SK-N-SH treated with all-trans-retinoic acid at 6 μM for 48 hours (cell line): Measurements from ENCODE around the gene ETAA1.
A peak's percentile ranks its signal among the peaks of the same experiment; 100 is the strongest.

ENCODE experiments used
- ATAC-seq: fragments of 200-7000 bp; cut with Tn5 transposase; 3 replicates; pipeline ENCODE4 v1.9.1; 2020; ENCODE audit warnings: mild to moderate bottlenecking, moderate library complexity
- ARNTL ChIP-seq: fragments of 450-650 bp; formaldehyde crosslinking; IDR thresholded peaks from 2 replicates; pipeline ENCODE4 v1.5.0; 2020; ENCODE audit warnings: low read depth, mild to moderate bottlenecking, moderate library complexity, borderline replicate concordance
- BACH2 ChIP-seq: fragments of 250-450 bp; sonication (Bioruptor Pico); IDR thresholded peaks from 2 replicates; pipeline ENCODE4 v1.9.0; 2021; ENCODE audit warnings: mild to moderate bottlenecking, borderline replicate concordance
- CREB5 ChIP-seq: fragments of 250-450 bp; sonication (Bioruptor Pico); IDR thresholded peaks from 2 replicates; pipeline ENCODE4 v1.5.1; 2020; ENCODE audit warnings: low read depth, mild to moderate bottlenecking, moderate library complexity
- CSDC2 ChIP-seq: fragments of 250-450 bp; sonication (Bioruptor Pico); IDR thresholded peaks from 2 replicates; pipeline ENCODE4 v1.5.0; 2020; ENCODE audit warnings: mild to moderate bottlenecking, moderate library complexity
- CSRNP3 ChIP-seq: fragments of 250-450 bp; sonication (Bioruptor Pico); IDR thresholded peaks from 2 replicates; pipeline ENCODE4 v1.5.1; 2021; ENCODE audit warnings: mild to moderate bottlenecking, moderate library complexity
- ESRRG ChIP-seq: fragments of 250-450 bp; sonication (Bioruptor Pico); IDR thresholded peaks from 2 replicates; pipeline ENCODE4 v1.6.1; 2021; ENCODE audit warnings: mild to moderate bottlenecking
- GLIS3 ChIP-seq: fragments of 250-450 bp; sonication (Bioruptor Pico); IDR thresholded peaks from 2 replicates; pipeline ENCODE4 v1.5.0; 2020; ENCODE audit warnings: mild to moderate bottlenecking, moderate library complexity
- ISL1 ChIP-seq: fragments of 250-450 bp; sonication (Bioruptor Pico); IDR thresholded peaks from 2 replicates; pipeline ENCODE4 v2.1.2; 2022; ENCODE audit warnings: mild to moderate bottlenecking, moderate library complexity
- OSR1 ChIP-seq: fragments of 250-450 bp; sonication (Bioruptor Pico); IDR thresholded peaks from 2 replicates; pipeline ENCODE4 v1.8.0; 2022; ENCODE audit warnings: moderate library complexity, mild to moderate bottlenecking, inconsistent platforms
- PATZ1 ChIP-seq: fragments of 250-450 bp; sonication (Bioruptor Pico); IDR thresholded peaks from 2 replicates; pipeline ENCODE4 v1.8.0; 2020; ENCODE audit warnings: mild to moderate bottlenecking, moderate library complexity, borderline replicate concordance
- PPARA ChIP-seq: fragments of 250-450 bp; sonication (Bioruptor Pico); IDR thresholded peaks from 2 replicates; pipeline ENCODE4 v1.5.0; 2020; ENCODE audit warnings: mild to moderate bottlenecking, borderline replicate concordance
- RARB ChIP-seq: fragments of 250-450 bp; sonication (Bioruptor Pico); IDR thresholded peaks from 2 replicates; pipeline ENCODE4 v1.8.0; 2021; ENCODE audit warnings: mild to moderate bottlenecking, moderate library complexity
- SNAI2 ChIP-seq: fragments of 250-450 bp; sonication (Bioruptor Pico); IDR thresholded peaks from 2 replicates; pipeline ENCODE4 v1.5.0; 2020; ENCODE audit warnings: mild to moderate bottlenecking, moderate library complexity
- TCF4 ChIP-seq: fragments of 250-450 bp; sonication (Bioruptor Pico); IDR thresholded peaks from 2 replicates; pipeline ENCODE4 v1.8.0; 2021; ENCODE audit warnings: mild to moderate bottlenecking, moderate library complexity, borderline replicate concordance
- TOX ChIP-seq: fragments of 250-450 bp; sonication (Bioruptor Pico); IDR thresholded peaks from 2 replicates; pipeline ENCODE4 v1.8.0; 2021; ENCODE audit warnings: mild to moderate bottlenecking, moderate library complexity, borderline replicate concordance
- ZC3H10 ChIP-seq: fragments of 250-450 bp; sonication (Bioruptor Pico); IDR thresholded peaks from 2 replicates; pipeline ENCODE4 v1.5.1; 2021; ENCODE audit warnings: mild to moderate bottlenecking, moderate library complexity
- ZFP3 ChIP-seq: fragments of 250-450 bp; sonication (Bioruptor Pico); IDR thresholded peaks from 2 replicates; pipeline ENCODE4 v1.5.0; 2020; ENCODE audit warnings: mild to moderate bottlenecking, moderate library complexity
- ZFP30 ChIP-seq: fragments of 450-650 bp; formaldehyde crosslinking; IDR thresholded peaks from 2 replicates; pipeline ENCODE4 v1.5.0; 2022; ENCODE audit warnings: mild to moderate bottlenecking, moderate library complexity
- ZNF565 ChIP-seq: fragments of 450-650 bp; formaldehyde crosslinking; conservative IDR thresholded peaks from 2 replicates; pipeline ENCODE4 v1.5.0; 2020; ENCODE audit warnings: low read depth, mild to moderate bottlenecking, moderate library complexity
- ZNF70 ChIP-seq: fragments of 450-650 bp; formaldehyde crosslinking; IDR thresholded peaks from 2 replicates; pipeline ENCODE4 v1.5.0; 2020; ENCODE audit warnings: mild to moderate bottlenecking, moderate library complexity
- ZNF8 ChIP-seq: fragments of 450-650 bp; formaldehyde crosslinking; IDR thresholded peaks from 2 replicates; pipeline ENCODE4 v1.5.0; 2020; ENCODE audit warnings: mild to moderate bottlenecking, moderate library complexity
- TF ChIP-seq, protein P1 (sequence below): fragments of 250-450 bp; sonication (Bioruptor Pico); IDR thresholded peaks from 2 replicates; pipeline ENCODE4 v1.5.0; 2020; ENCODE audit warnings: mild to moderate bottlenecking, moderate library complexity

ETAA1 gene

GRCh38 chr2:67437114-67437513 is 40.0 kb downstream of the ETAA1 start:
- ATAC-seq, result no peak

DNA sequence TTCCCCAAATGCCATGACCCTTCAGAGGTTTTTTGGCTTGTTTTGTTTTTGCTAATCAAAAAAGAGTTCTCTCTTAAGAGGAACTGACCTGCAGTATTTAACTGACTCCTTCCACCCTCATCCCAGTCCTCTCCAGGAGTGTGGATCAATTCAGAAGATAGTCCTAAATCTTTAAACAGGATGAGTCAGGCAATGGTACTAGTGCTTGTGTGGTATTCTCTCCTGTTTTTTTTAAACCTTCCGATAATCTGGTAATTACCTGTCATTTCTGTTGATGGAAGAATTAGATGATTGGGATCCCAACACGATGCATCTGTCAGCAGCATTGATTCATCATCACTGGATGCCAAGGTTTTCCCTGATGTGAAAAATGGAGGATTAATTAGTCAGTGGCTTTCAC is 41.2 kb downstream of the ETAA1 start:
- TF ChIP-seq PPARA (CRISPR knock-in tag) (no peak), BACH2 (no peak), GLIS3 (no peak), ISL1 (CRISPR knock-in tag) (no peak), OSR1 (no peak), PATZ1 (CRISPR knock-in tag) (no peak), CSRNP3 (no peak), ZNF70 (CRISPR knock-in tag) (no peak), ZFP30 (no peak), ARNTL (CRISPR knock-in tag) (no peak), ZFP3 (CRISPR knock-in tag) (no peak), SNAI2 (CRISPR knock-in tag) (no peak), CSDC2 (CRISPR knock-in tag) (no peak), ZNF565 (CRISPR knock-in tag) (no peak), CREB5 (CRISPR knock-in tag) (no peak), TCF4 (CRISPR knock-in tag) (no peak), RARB (no peak), ZC3H10 (no peak)
- TF ChIP-seq, protein P1, sequence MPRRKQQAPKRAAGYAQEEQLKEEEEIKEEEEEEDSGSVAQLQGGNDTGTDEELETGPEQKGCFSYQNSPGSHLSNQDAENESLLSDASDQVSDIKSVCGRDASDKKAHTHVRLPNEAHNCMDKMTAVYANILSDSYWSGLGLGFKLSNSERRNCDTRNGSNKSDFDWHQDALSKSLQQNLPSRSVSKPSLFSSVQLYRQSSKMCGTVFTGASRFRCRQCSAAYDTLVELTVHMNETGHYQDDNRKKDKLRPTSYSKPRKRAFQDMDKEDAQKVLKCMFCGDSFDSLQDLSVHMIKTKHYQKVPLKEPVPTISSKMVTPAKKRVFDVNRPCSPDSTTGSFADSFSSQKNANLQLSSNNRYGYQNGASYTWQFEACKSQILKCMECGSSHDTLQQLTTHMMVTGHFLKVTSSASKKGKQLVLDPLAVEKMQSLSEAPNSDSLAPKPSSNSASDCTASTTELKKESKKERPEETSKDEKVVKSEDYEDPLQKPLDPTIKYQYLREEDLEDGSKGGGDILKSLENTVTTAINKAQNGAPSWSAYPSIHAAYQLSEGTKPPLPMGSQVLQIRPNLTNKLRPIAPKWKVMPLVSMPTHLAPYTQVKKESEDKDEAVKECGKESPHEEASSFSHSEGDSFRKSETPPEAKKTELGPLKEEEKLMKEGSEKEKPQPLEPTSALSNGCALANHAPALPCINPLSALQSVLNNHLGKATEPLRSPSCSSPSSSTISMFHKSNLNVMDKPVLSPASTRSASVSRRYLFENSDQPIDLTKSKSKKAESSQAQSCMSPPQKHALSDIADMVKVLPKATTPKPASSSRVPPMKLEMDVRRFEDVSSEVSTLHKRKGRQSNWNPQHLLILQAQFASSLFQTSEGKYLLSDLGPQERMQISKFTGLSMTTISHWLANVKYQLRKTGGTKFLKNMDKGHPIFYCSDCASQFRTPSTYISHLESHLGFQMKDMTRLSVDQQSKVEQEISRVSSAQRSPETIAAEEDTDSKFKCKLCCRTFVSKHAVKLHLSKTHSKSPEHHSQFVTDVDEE (CRISPR knock-in tag), result no peak
- no peak for ATAC-seq

More at GRCh38 chr2:67437114-67437513, 40.0 kb downstream of the ETAA1 start:
- TF ChIP-seq TOX (no peak), ISL1 (CRISPR knock-in tag) (peak; percentile 81)

DNA sequence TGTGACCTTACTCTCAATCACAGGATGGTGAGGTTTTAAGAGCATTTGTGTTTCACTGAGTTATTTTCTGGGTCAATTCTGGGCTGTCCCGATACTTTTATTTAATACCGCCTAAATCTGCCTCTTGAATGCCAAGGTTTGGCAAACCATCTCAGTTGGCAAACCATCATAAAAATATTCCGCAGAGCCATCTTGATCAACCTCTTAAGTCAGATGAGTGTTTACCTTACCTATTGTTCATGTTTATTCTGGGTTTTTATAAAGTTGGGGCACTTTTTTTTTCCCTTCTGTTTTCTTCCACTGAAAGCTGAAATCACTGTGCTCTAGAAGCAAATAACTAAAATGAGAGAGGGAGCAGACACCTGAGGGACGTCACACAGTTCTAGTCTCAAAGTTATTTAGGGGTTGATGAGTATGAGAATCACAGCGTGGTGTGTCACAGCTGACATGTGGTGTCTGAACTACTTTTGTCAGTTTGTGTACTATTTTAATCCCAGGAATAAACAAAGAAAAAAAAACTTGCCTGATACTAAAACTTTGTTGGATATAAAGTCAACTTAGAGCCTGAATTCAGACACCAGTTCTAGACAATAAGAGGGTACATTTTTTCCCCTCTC is 48.6 kb downstream of the ETAA1 start:
- ATAC-seq, result no peak
- TF ChIP-seq ISL1 (CRISPR knock-in tag), result no peak
- no peak for TF ChIP-seq OSR1
- TF ChIP-seq ARNTL (CRISPR knock-in tag), result no peak
- no peak for TF ChIP-seq RARB
- TF ChIP-seq TOX, result no peak
- TF ChIP-seq ZNF70 (CRISPR knock-in tag), result no peak
- no peak for TF ChIP-seq CSRNP3
- TF ChIP-seq GLIS3, result no peak
- no peak for TF ChIP-seq ZFP3 (CRISPR knock-in tag)
- no peak for TF ChIP-seq SNAI2 (CRISPR knock-in tag)
- no peak for TF ChIP-seq ZNF565 (CRISPR knock-in tag)
- TF ChIP-seq PATZ1 (CRISPR knock-in tag), result no peak
- TF ChIP-seq TCF4 (CRISPR knock-in tag), result no peak
- TF ChIP-seq ZFP30, result no peak
- TF ChIP-seq CSDC2 (CRISPR knock-in tag), result no peak
- no peak for TF ChIP-seq BACH2
- no peak for TF ChIP-seq ZNF8 (CRISPR knock-in tag)
- no peak for TF ChIP-seq ESRRG (CRISPR knock-in tag)
- TF ChIP-seq, protein P1 (CRISPR knock-in tag), result no peak
